NCI-H526 (cell line): ENCODE data around the gene DCBLD1.
"Not testable (repeated sequence)": the region's sequence is repeated elsewhere in the genome, so short reads cannot be mapped to it uniquely, and the experiment has no call there.

Experiments used
- DNase-seq, 2 experiments: peaks; one replicate each; lab custom pipeline; 2025; lab: John Stamatoyannopoulos, UW

The DCBLD1 gene

GRCh38 chr6:117501722-117502121 is 19.2 kb downstream of the DCBLD1 start:
- no peak for DNase-seq

DNA sequence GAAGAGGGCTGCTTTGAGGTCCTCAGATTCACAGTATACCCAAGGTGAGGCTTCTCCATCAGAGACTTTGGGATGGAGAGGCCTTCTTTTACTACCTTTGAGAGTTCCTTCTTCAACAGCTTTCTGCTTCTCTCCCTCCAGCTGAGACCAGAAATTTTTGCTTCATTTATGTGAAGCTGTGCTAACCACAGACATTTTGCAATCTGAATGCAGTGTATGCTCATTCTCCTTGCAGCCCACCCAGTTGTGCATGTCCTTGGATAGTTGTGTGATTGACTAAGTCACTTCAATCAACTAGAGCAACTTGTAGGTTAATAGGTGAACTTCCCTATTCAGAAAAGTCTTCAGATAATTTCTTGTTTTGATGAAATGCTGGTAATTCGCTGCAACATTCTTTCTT is 20.1 kb downstream of the DCBLD1 start:
- DNase-seq = no peak

DNA sequence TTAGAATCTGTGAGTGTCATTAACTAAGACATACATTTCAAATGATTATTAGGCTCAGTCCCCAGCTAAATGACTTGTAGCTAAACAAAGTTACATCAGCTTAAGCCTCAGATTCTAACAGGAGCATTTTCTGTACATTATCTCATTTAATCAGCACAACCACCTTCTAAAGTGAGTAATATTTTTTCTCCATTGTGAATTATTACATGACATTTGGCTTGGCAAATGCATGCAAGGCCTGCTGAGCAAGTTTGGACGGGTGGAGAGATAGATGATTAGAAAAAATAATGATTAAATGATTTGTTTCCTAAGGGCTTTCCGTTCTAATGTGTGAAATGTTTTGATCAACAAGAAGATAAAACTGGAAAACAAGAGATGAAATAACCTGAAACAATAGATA is 20.7 kb downstream of the DCBLD1 start:
- no peak for DNase-seq

- no peak for DNase-seq
Measured at GRCh38 chr6:117504478-117505144, 22.1 kb downstream of the DCBLD1 start.

DNA sequence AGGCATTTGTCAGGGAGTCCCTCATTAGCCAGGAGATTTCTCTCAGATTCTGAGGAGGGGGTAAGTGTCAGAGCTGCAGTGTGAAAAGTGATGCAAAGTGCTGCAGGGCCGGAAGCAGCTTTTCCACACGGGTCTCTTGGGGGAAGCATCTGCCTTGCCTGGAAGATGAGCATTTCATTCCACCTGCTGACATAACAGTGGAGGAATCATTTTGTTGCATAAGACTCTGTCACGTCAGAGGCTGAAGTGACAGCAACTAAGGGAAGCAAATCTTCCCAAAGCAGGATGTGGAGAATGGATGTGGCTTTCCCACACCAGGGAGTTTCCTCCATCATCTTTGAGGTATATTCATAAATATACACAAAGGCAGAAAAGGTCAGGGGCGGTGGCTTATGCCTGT is 22.8 kb downstream of the DCBLD1 start:
- DNase-seq = no peak

- no peak for DNase-seq
Measured at GRCh38 chr6:117506180-117506835, 23.8 kb downstream of the DCBLD1 start.

DNA sequence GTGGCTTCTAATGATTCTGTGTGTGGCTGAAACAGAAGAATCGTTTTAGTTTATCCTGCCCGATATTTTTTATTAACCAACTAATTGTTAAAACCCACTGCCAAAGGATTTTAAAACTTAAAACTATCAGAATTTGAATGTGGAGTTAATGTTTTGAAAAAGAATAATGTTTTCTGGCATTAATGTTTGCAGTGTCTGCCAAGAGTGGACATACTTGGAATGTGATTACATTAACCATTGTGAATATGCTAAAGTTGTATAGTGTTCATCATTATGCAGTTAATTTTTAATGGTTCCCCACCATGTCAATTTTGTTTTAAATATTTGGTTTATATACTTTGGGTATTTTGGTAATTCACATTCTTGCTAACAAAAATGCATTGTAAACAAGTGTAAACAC is 24.4 kb downstream of the DCBLD1 start:
- no peak for DNase-seq

DNA sequence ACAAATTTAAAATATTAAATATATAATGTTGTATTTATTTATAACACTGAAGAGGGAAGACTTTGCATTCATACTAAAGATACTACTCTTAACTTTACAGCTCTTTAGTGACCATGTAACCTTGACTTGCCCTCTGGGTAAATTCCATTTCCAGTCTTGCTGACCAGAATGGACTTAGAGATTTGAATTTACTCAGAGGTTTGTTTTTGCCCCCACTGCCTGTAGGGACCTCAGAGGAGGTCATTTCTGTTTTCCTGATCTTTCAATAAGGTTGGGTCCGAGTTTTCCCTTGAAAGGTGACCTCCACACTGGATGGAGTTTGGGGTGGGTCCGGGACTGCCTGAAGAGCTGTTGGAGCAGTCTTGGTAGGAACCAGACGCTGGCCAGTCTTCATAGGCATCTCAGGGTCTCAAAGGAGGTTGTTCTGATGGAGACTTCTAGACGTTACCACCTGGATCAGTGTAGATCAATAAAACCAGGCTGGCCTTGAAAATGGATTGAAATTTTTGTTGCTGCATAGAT is 26.0 kb downstream of the DCBLD1 start:
- no peak for DNase-seq

DNA sequence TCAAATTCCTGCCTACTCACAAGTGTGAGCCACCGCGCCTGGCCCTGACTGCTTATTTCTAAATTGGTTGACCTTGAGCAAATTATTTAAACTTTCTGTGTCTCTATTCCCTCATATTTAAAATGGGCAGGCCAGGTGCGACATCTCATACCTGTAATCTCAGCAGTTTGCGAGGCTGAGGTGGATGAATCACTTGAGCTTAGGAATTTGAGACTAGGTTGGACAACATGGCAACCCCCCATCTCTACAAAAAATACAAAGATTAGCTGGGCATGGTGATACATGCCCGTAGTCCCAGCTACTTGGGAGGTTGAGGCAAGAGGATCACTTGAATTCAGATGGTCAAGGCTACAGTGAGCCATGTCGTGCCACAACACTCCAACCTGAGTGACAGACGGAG is 26.5 kb downstream of the DCBLD1 start:
- no peak for DNase-seq

DNA sequence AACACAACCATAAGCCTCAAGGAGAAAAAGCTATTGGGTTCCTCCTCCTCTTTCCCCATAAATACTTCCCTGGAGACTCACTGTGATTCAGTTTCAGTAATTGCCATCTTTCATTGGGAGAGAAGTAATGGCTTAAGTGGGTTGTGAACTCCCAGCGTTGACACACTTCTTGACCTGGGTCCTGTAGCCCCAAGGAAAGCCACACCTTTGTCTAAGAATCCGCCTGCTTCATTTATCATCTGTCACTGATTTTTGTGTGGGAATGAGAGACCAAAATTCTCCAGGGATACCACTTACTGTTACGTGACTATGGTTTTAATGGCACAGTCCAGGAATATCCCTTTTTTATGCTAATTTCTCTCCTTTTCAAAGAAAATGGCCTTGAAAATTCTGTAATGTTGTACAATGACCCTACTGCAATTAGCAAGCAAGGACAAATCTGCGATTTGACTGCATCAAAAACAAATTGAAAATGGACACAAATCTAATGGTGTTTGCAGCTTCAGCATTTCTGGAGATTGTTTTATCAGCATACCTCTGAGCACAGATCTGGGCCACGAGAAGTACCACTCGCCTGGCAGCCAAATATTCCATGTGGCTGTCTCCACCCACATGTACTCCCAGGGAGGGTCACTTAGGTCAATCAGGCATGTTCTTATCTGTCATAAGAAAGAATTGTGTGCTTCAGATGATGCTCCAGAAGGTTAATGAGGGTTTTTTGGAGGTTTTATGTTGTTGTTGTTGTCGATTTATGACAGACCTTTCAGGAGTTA is 29.8 kb downstream of the DCBLD1 start:
- no peak for DNase-seq

GRCh38 chr6:117512987-117513573 is 30.6 kb downstream of the DCBLD1 start:
- DNase-seq = no peak

DNA sequence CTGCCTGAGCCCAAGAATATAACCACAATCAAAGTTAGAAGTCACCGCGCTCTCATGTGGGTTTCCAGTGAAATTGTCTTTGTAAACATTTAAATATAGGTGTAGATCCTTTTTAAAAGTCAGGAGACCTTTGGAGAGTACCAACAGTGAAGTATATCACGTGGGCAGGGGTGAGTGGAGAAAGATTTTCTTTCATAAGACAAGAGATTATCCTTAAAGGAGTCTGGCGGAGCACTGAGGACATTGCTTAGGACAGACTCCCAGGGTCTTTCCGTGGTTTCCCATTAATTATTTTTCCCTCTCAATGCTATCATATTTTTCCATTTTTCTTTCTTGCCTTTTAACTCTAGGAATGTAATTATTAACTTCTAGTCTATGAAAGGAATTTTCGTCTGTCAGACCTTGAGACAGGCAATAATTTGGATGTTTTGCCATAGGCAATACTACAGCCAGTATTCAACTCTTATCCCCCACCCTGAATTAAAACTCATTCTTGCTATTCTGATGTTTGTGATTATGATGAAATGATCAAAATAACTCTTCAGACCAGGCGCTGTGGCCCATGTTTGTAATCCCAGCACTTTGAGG is 31.4 kb downstream of the DCBLD1 start:
- DNase-seq = no peak

DNA sequence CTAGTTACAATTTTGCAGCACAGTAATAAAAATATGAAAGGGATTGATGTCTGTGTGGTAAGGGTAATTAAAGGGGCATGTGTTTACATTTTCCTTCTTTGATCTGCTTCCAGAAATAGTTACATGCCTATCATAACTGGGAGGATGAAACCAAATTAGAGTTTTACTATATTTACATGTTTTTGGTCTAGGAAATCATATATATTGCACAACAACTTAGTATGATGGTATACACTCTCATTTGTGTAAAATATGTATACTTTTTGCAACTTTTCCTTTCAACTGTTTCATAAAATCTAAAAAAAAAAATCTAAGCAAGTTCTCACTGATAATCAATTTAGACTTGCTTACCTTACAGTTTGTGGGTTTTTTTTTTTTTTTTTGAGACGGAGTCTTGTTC is 32.2 kb downstream of the DCBLD1 start:
- no peak for DNase-seq

DNA sequence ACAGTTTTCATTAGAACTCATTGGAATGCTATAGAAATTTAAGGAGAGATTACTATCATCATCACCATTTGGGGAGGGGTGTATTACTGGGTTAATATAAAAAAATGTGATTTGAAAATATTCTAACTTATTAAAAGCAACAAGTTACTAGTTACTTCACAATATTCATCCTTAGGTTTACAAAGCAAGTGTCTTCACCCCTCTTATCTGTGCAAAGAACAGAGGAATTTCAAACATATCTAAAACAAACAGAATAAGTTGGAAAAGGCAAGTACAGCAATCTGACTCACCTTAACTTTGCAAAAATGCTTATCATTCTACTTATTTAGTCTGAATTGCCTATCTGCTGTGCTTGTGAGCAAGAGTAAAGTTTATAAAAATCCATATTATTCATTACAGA is 32.9 kb downstream of the DCBLD1 start:
- DNase-seq = no peak

- DNase-seq = not testable (repeated sequence)
Measured at GRCh38 chr6:117517995-117518394, 35.5 kb downstream of the DCBLD1 start.

- DNase-seq = no peak
Measured at GRCh38 chr6:117518870-117519269, 36.4 kb downstream of the DCBLD1 start.

- no peak for DNase-seq
Measured at GRCh38 chr6:117520603-117521395, 38.3 kb downstream of the DCBLD1 start.

- no peak for DNase-seq
Measured at GRCh38 chr6:117521791-117522502, 39.5 kb downstream of the DCBLD1 start.

DNA sequence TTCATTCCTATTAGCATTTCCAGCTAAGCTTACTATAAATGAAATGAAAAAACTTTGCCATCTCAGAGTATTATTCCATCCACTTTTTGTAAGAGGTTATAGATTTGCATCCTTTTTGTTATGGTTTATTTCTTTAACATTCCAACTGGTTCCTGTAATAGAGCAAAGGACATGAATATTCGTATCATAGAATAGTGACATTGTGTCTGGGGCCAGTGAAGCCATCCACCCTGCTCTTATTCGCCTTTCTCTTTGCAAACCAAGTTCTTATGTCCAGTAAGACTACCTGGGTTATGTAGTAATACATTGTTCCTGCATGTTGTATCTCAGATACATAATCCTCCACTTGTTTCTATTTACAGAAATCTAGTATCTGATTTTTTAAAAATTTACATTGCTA is 43.1 kb downstream of the DCBLD1 start:
- DNase-seq = no peak

DNA sequence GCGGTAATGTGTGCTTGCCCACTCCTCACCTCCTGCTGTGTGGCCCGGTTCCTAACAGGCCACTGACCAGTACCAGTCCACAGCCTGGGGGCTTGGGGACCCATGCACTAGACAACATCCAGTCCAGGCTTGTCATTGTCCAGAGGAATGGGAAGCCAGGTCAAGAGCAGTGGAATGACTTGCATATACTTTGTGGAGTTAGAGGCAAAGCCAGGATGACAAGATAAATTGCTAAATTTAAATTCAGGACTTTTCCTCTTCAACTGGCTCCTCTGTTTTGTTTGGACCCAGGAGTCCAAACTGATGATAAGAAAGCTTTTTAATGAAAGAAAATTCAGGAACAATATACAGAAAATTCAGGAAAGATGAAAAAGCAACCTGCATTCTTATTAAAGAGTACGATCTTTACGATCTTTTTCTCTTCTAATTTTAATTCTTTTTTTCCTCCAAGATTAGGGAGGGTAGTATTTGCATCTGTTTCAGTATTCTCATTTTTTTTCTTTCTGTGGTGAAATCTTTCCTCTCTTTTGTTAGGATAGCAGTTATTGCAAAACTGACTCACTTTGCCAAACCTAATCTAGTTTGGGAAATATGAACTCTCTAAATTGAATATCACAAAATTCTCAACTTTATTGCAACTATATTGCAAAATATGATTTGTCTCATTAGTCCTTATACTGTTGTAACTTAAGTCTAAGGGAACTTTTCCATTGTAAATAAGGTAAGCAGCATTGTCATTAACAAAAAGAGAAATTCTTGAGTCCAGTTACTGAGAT is 48.2 kb downstream of the DCBLD1 start:
- DNase-seq = no peak
